ENCODE data around the gene SFXN4.
"Not testable (repeated sequence)": the region's sequence is repeated elsewhere in the genome, so short reads cannot be mapped to it uniquely, and the experiment has no call there.

SFXN4 gene

DNA sequence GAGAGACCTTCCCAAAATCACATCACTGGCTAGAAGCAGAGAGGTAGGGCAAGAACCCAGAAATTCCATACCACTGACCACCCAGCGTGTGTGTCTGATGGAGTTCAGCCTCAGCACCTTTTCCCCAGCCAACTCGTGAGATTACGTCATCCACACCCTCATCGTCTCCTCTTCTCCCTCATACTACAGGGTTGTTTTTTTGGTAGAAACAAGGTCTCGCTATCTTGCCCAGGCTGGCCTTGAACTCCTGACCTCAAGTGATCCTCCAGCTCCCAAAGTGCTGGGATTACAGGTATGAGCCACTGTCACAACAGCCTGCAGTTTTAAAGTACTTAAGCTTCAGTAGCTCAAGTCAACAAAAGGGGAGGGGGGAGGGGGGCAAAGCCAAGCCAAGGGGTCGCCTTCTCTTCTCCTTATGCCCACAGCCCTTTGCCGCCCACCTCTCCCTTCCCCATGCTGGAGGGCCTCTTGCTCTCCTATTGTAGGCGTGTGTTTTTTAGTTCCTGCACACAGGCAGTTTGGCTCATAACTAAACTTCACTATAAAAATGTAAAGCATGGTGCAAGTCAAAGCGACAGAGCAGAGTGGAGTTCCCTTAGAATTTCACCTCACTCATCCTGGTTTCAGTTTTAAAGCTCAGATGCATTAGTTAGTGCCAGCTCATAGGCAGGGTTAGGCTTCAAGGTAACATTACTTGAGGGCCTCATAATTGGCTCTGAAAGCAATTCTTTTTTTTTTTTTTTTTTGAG is 18.3 kb upstream of the SFXN4 start:
- Histone ChIP-seq H3K27me3 (ENCODE audit: control insufficient read depth, insufficient read depth, low read length) (no peaks in the 10 kb centered on the region), H3K4me1 (ENCODE audit: control insufficient read depth, insufficient read depth, low read length) (peaks cover 6% of the 10 kb centered on the region), H3K4me2 (ENCODE audit: low read length) (no peak overlapping the region), H3K9ac (ENCODE audit: low read depth, low read length) (no peak overlapping the region), H3K9me3 (replicated peaks; ENCODE audit: low read length) (no peaks in the 10 kb centered on the region), H3K4me3 (ENCODE audit: low read length) (no peak overlapping the region), H3K36me3 (ENCODE audit: insufficient read depth, low read length) (no peaks in the 10 kb centered on the region)

DNA sequence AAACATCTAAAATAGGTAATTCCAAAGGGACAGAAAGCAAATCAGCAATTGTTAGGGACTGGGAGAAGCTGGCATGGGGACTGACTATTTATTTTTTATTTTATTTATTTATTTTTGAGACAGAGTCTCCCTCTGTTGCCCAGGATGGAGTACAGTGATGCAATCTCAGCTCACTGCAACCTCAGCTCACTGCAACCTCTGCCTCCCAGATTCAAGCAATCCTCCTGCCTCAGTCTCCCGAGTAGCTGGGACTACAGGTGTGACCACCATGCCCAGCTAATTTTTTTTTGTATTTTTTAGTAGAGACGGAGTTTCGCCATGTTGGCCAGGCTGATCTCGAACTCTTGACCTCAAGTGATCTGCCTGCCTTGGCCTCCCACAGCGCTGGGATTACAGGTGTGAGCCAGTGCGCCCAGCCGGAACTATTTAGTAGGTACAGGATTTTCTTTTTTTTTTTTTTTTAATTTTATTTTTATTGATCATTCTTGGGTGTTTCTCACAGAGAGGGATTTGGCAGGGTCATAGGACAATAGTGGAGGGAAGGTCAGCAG is 15.4 kb upstream of the SFXN4 start:
- not testable (repeated sequence) for H3K9ac ChIP-seq (ENCODE audit: low read depth, low read length); H3K27me3 ChIP-seq (ENCODE audit: control insufficient read depth, insufficient read depth, low read length); H3K9me3 ChIP-seq (replicated peaks; ENCODE audit: low read length); H3K4me3 ChIP-seq (ENCODE audit: low read length); H3K4me2 ChIP-seq (ENCODE audit: low read length)
- peaks cover 12% of the 10 kb centered on the region for H3K36me3 ChIP-seq (ENCODE audit: insufficient read depth, low read length)
- peaks cover 25% of the 10 kb centered on the region for H3K4me1 ChIP-seq (ENCODE audit: control insufficient read depth, insufficient read depth, low read length)

DNA sequence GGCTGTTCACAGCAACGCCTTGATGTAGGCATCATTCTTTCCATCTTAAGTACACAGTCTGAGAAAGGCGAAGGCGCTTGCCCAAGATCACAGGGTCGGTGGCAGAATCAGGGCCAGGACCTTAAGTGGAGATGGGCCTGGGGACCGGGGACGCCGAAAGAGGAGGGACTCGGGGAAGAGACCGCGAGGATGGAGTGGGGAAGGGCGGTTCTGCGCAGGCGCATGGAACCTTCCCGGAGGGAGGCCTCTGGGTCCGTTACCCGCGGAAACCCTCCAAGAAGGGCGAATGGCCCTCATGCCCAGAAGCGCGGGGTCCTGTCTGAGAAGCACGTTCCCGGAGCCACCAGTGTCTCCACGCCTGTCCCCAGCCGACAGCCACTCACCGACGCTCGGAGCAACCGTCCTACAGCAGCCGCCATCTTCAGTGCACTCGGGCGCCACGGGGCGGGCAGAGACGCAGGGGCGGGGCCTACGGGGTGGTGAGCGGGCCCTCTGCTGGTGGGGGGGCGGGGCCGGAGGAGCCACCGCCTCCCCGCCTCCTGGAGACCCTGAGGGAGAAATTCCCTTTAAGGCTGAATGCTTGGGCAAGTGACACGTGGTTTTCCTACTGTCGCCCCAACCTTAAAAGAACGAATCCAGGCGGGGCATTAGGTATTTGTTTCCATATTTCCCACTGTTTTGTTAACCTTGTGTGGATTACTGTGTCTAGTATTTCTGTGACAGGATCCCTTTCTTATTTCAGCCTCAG is 13.0 kb upstream of the SFXN4 start, which contains the start of gene PRDX3:
Gene PRDX3 (minus strand): TSS at position 441 of the 748 bp plus-strand sequence. CDS start 22 bp downstream, at position 419.
- H3K36me3 ChIP-seq (ENCODE audit: insufficient read depth, low read length), result peaks cover 21% of the 10 kb centered on the region
- no peaks in the 10 kb centered on the region for H3K27me3 ChIP-seq (ENCODE audit: control insufficient read depth, insufficient read depth, low read length)
- no peaks in the 10 kb centered on the region for H3K9me3 ChIP-seq (replicated peaks; ENCODE audit: low read length)
- peak within 1 kb of the TSS; percentile 93 for H3K4me2 ChIP-seq (ENCODE audit: low read length)
- peak within 1 kb of the TSS; percentile 97 for H3K9ac ChIP-seq (ENCODE audit: low read depth, low read length)
- H3K4me3 ChIP-seq (ENCODE audit: low read length), result peak within 1 kb of the TSS; percentile 97
- H3K4me1 ChIP-seq (ENCODE audit: control insufficient read depth, insufficient read depth, low read length), result peaks cover 25% of the 10 kb centered on the region

DNA sequence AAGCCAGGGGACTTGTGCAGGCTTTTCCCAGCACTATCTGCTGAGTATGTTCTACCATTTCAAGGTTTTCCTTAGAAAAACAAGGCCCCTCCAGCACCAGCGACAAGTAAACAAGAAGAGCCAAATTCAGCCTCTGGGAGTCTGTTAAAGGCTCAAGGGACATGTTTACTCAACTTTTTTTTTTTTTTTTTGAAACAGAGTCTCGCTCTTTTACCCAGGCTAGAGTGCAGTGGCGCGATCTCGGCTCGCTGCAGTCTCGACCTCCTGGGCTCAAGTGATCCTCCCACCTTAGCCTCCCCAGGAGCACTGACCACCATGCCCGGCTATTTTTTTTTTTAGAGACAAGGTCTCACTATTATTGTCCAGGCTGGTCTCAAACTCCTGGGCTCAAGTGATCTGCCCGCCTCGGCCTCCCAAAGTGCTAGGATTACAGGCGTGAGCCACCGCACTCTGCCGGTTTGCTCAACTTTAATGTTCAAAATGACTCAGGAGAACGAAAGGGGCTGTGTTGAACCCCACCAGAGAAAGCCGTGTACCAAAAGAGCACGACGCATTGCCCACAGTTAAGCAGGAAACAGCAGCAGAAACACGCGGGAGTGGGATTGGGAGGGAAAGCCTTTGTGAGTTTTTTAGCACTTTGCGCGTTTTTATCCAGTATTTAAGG is 12.3 kb upstream of the SFXN4 start:
- Histone ChIP-seq H3K9ac (ENCODE audit: low read depth, low read length) (peak overlapping the region; percentile 97), H3K4me3 (ENCODE audit: low read length) (peak overlapping the region; percentile 97), H3K36me3 (ENCODE audit: insufficient read depth, low read length) (peaks cover 22% of the 10 kb centered on the region), H3K9me3 (replicated peaks; ENCODE audit: low read length) (no peaks in the 10 kb centered on the region), H3K4me1 (ENCODE audit: control insufficient read depth, insufficient read depth, low read length) (peaks cover 25% of the 10 kb centered on the region), H3K4me2 (ENCODE audit: low read length) (peak overlapping the region; percentile 93), H3K27me3 (ENCODE audit: control insufficient read depth, insufficient read depth, low read length) (no peaks in the 10 kb centered on the region)

DNA sequence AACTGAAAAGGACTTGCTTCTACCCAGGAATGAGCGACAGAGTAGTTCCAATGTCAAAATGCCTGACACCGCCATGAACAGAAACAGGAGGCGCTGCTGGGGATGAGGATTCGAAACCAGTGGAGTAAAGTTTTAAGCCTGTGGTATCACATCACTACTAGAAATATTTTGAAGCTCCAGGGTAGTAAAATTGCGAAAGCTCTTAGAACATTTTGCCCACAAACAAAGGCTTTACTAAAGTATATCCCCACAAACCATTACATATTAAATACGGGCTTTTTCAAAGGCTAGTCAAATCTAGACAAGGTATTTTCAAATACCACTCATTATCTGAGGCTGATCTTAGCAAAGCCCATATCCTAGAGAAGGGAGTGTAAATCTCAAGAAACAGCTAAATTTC is 10.7 kb upstream of the SFXN4 start:
- Histone ChIP-seq H3K4me3 (ENCODE audit: low read length) (no peak overlapping the region), H3K4me1 (ENCODE audit: control insufficient read depth, insufficient read depth, low read length) (peaks cover 29% of the 10 kb centered on the region), H3K9ac (ENCODE audit: low read depth, low read length) (peak overlapping the region; percentile 3)

DNA sequence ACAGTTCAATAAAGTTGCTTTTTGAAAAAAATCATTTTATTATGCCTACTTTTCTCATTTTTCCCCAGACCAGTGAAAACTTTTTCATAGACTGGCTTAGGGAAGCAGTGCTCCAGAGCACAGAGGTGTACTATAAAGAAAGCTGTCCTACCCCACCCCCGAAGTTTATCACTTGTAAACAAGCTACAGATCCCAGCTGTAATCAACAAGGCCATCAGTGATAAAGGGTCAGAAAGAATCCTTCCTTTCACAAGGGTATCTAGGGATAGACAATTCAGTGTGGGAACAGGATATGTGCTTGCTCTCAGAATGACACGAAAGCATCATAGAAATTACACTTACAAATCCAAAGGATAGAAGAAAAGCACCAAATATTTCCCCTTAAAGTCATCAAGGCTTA is 8.6 kb upstream of the SFXN4 start:
- H3K9ac ChIP-seq (ENCODE audit: low read depth, low read length), result no peak overlapping the region
- no peaks in the 10 kb centered on the region for H3K27me3 ChIP-seq (ENCODE audit: control insufficient read depth, insufficient read depth, low read length)
- H3K9me3 ChIP-seq (replicated peaks; ENCODE audit: low read length), result no peaks in the 10 kb centered on the region
- H3K4me1 ChIP-seq (ENCODE audit: control insufficient read depth, insufficient read depth, low read length), result peaks cover 26% of the 10 kb centered on the region
- peaks cover 51% of the 10 kb centered on the region for H3K36me3 ChIP-seq (ENCODE audit: insufficient read depth, low read length)
- no peak overlapping the region for H3K4me2 ChIP-seq (ENCODE audit: low read length)
- no peak overlapping the region for H3K4me3 ChIP-seq (ENCODE audit: low read length)

More for the DNA sequence above, 10.7 kb upstream of the SFXN4 start:
- H3K4me2 ChIP-seq (ENCODE audit: low read length), result peak overlapping the region; percentile 93
- H3K27me3 ChIP-seq (ENCODE audit: control insufficient read depth, insufficient read depth, low read length), result no peaks in the 10 kb centered on the region
- no peaks in the 10 kb centered on the region for H3K9me3 ChIP-seq (replicated peaks; ENCODE audit: low read length)
- H3K36me3 ChIP-seq (ENCODE audit: insufficient read depth, low read length), result peaks cover 36% of the 10 kb centered on the region

DNA sequence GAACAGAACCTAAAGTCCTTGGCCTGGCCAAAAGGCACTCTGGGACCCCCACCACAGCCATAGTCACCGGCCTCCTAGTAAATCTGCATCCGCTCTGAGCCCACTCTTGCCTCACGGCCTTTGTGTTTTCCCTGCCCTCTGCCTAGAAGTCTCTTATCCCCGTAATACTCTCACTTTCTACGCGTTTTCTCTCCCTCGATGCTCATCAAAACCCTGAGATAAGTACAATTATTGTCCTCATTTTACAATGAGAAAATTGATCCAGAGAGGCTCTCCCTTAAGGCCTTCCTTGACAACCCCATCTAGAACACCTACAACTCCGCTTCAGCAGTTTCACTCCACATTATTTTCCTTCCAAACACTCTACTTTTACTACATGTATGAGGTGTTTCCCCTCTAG is 1.5 kb upstream of the SFXN4 start:
- peaks cover 42% of the 10 kb centered on the region for H3K36me3 ChIP-seq (ENCODE audit: insufficient read depth, low read length)
- no peaks in the 10 kb centered on the region for H3K27me3 ChIP-seq (ENCODE audit: control insufficient read depth, insufficient read depth, low read length)
- H3K4me2 ChIP-seq (ENCODE audit: low read length), result no peak overlapping the region
- no peaks in the 10 kb centered on the region for H3K9me3 ChIP-seq (replicated peaks; ENCODE audit: low read length)
- no peak overlapping the region for H3K4me3 ChIP-seq (ENCODE audit: low read length)
- H3K4me1 ChIP-seq (ENCODE audit: control insufficient read depth, insufficient read depth, low read length), result peaks cover 14% of the 10 kb centered on the region
- no peak overlapping the region for H3K9ac ChIP-seq (ENCODE audit: low read depth, low read length)

DNA sequence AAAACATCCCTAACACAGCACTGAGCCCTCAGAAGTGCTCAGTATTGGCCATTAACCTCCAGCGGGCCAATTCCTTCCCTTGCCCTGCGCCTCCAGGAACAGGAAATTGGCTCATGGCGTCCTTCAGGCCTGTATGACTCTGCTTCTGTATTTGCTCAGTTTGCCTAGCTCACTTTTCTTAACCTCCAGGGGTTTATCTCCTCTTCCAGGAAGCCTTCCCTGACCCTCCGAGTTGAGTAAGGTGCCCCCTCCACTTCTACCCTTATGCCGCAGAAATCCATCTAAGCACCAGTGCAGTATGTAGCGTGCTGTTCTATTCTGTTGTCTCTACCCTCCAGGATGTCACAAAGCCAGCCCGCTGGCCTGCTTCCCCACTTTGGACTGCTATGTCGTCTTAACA is 1.1 kb upstream of the SFXN4 start:
- peaks cover 18% of the 10 kb centered on the region for H3K4me1 ChIP-seq (ENCODE audit: control insufficient read depth, insufficient read depth, low read length)
- no peaks in the 10 kb centered on the region for H3K27me3 ChIP-seq (ENCODE audit: control insufficient read depth, insufficient read depth, low read length)
- H3K4me3 ChIP-seq (ENCODE audit: low read length), result no peak overlapping the region
- H3K9ac ChIP-seq (ENCODE audit: low read depth, low read length), result no peak overlapping the region
- H3K9me3 ChIP-seq (replicated peaks; ENCODE audit: low read length), result no peaks in the 10 kb centered on the region
- peaks cover 38% of the 10 kb centered on the region for H3K36me3 ChIP-seq (ENCODE audit: insufficient read depth, low read length)
- peak overlapping the region; percentile 98 for H3K4me2 ChIP-seq (ENCODE audit: low read length)

DNA sequence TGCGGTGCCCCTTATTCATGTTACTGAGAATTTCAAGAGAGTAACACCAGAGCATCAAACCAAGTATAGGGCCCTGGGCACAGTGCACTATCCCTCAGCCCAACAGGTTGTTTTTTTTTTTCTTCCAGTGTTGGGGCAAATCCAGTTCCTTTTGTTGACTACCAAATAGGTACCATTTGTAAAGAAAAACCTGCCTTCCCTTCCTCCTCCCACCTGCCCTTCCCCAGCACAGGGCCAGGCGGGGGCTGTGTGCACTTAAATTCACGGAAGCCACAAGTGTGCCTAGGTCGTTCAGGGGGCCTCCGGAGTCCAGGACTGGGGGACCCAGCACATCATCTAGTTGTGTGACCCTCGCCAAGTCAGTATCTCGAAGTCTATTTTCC is 595 bp upstream of the SFXN4 start:
- H3K4me1 ChIP-seq (ENCODE audit: control insufficient read depth, insufficient read depth, low read length), result peaks cover 20% of the 10 kb centered on the region
- no peaks in the 10 kb centered on the region for H3K9me3 ChIP-seq (replicated peaks; ENCODE audit: low read length)
- peak overlapping the region; percentile 98 for H3K4me2 ChIP-seq (ENCODE audit: low read length)
- peak overlapping the region; percentile 82 for H3K4me3 ChIP-seq (ENCODE audit: low read length)
- peak overlapping the region; percentile 85 for H3K9ac ChIP-seq (ENCODE audit: low read depth, low read length)
- H3K36me3 ChIP-seq (ENCODE audit: insufficient read depth, low read length), result peaks cover 33% of the 10 kb centered on the region
- no peaks in the 10 kb centered on the region for H3K27me3 ChIP-seq (ENCODE audit: control insufficient read depth, insufficient read depth, low read length)

DNA sequence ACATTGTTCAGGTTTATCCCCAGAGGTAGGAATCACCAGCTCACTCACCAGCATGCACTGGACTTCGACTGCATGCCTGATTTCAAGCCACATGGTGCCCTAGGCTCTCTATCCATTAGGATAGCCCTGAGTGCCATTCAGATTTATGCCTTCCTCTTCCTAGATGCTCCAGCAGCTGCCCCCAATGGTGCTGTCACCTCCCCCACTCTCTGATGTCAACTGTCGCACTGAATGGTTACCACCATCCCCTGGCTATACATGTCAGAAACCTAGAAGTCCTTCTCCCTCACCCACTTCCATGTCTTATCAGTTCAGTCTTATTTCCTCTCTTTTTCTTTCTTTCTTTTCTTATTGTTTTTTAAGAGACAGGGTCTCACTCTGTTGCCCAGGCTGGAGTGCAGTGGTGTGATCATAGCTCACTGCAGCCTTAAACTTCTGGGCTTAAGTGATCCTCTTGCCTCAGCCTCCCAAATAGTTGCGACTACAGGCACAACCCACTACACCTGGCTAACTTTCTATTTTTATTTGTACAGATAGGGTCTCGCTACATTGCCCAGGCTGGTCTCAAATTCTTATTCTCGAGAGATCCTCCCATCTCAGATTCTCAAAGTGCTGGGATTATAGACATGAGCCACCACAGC is 2.9 kb downstream of the SFXN4 start:
- Histone ChIP-seq H3K36me3 (ENCODE audit: insufficient read depth, low read length) (peaks cover 17% of the 10 kb centered on the region), H3K4me2 (ENCODE audit: low read length) (no peak overlapping the region)

More for the DNA sequence above, 2.9 kb downstream of the SFXN4 start:
- no peak overlapping the region for H3K9ac ChIP-seq (ENCODE audit: low read depth, low read length)
- H3K4me1 ChIP-seq (ENCODE audit: control insufficient read depth, insufficient read depth, low read length), result peaks cover 20% of the 10 kb centered on the region
- H3K4me3 ChIP-seq (ENCODE audit: low read length), result no peak overlapping the region
- no peaks in the 10 kb centered on the region for H3K9me3 ChIP-seq (replicated peaks; ENCODE audit: low read length)
- H3K27me3 ChIP-seq (ENCODE audit: control insufficient read depth, insufficient read depth, low read length), result no peaks in the 10 kb centered on the region
